Activated T-cell treated with anti-CD3 and anti-CD28 coated beads, Interleukin-2, amount 50 U/mL, for 48 hours (primary cell): ENCODE data around the gene SAP30BP.
"Not testable (repeated sequence)": the region's sequence is repeated elsewhere in the genome, so short reads cannot be mapped to it uniquely, and the experiment has no call there.

Source experiments
- DNase-seq, 2 experiments: peaks; one replicate each; pipeline ENCODE4 v3.0.0-alpha.2; 2020

SAP30BP gene

GRCh38 chr17:75634754-75635609 is 32.2 kb upstream of the SAP30BP start:
- no peak for DNase-seq

GRCh38 chr17:75635610-75636202 is 31.4 kb upstream of the SAP30BP start:
- no peak for DNase-seq

DNA sequence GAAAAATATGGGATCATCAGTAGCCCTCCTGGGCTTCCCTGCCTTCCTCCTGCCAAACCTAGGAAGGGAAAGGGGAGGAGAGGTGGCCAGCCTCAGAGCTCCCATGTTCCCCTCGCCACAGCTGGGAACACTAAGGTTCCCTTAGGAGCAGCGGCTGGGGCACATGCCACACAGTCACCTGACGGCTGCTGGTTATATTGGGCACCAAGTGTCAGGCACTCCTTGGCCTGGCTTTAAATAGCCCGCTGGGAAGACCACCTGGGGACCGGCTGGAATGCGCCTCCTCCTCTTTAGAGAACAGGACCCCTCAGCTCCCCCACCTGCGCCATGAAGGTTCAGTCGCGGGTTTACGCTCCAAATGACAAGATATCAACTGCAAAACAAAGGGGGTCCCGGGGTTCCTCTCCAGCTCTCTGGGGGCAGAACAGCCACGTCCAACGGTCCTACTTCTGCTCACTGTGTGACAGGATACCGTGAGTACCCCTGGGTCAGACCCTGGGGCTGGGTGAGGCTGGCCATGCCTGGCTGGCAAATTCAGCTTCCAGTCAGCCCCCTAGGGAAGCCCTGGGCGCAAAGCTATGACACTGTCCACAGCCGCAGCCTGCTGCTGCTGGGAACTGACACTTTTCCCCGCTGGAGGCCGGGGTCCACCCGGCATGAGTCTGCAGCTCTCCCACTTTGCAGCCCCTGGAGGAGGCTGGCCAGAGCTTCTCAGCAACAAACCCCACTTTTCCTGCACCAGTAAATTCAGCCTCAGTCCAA is 30.6 kb upstream of the SAP30BP start:
- DNase-seq, result no peak

DNA sequence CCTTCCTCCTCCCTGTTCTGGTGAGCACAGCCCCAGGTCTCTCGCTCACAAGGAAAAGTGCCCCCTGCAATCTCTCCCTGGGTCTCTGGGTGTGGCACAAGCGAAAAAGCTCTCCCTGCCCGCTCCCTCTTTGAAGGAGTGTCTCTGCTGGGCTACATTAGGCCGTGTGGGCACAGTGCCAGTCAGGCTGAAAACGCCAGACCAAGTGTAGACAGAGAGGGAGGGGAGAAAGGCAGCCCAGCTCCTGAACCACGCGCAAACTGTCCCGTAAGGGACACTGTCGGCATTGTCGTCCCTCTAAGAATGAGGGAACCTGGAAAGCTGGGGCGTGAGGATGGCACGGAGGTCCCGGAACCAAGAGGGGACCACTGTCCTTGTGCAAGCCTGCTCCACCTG is 30.0 kb upstream of the SAP30BP start:
- no peak for DNase-seq

- no peak for DNase-seq
Observed at GRCh38 chr17:75637551-75637950, 29.6 kb upstream of the SAP30BP start.

DNA sequence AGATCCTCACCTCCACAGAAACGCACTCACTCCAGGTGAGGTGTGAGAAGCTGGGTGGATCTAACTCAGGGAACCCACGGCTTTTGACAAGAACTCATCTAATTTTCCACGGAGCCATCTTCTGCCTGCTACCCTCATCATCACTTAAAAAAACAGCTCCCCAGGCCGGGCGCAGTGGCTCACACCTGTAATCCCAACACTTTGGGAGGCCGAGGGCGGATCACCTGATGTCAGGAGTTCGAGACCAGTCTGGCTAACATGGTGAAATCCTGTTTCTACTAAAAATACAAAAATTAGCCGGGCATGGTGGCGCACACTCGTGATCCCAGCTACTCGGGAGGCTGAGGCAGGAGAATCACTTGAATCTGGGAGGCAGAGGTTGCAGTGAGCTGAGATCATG is 29.1 kb upstream of the SAP30BP start:
- DNase-seq, result not testable (repeated sequence)

DNA sequence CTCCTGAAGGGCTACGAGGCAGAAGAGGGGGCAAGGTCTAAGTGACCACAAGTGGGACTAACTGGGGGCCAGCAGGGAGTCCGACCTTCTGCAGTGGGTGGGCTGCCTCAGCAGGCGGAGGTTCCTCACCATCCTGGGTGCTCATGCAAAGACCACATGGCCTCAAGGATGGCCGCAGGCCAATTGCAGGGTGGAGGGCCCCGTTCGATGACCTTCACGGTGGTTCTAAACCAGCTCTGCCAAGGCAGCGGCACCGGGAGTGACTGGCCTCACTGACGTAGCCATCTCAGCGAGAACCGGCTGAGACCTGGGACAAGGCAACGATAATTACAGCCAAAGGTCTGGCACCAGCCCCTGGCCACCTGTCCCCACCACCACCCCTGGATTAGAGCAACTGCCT is 28.2 kb upstream of the SAP30BP start:
- DNase-seq, result no peak

- no peak for DNase-seq
Observed at GRCh38 chr17:75639327-75639726, 27.8 kb upstream of the SAP30BP start.

DNA sequence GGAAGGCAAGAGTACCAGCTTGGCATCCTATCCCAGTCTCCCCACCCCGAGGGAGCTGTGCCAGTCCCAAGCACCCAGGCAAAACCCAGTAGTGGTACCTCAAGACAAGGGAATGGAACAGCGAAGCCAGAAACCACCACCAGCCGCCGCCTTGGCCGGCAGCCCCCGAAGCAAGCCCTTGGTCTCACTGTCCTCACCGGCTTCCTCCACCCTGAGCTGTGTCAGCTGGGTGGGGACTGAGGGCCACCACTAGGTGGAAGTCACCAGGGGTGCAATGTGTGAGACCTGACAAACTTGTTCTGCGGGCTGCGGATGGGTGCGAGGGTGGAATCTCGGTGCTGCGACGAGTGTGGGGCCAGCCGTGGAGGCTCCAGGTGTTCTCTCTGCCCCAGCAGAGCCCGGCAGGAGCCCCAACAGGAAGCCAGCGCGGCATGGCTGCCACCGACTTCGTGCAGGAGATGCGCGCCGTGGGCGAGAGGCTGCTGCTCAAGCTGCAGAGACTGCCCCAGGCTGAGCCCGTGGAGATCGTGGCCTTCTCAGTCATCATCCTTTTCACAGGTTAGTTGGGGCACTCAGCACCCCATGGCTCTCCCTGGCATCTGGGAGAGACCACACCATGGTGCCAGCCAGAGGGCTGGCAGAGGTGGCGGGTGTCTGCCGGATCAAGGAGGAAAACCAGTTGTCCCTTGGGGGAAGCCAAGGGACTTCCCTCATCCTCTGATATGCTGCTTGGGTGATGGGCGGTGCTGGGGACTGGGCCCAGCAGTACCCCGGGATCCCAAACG is 27.2 kb upstream of the SAP30BP start:
- DNase-seq, result no peak

- DNase-seq, result no peak
Observed at GRCh38 chr17:75640556-75641119, 26.5 kb upstream of the SAP30BP start.

DNA sequence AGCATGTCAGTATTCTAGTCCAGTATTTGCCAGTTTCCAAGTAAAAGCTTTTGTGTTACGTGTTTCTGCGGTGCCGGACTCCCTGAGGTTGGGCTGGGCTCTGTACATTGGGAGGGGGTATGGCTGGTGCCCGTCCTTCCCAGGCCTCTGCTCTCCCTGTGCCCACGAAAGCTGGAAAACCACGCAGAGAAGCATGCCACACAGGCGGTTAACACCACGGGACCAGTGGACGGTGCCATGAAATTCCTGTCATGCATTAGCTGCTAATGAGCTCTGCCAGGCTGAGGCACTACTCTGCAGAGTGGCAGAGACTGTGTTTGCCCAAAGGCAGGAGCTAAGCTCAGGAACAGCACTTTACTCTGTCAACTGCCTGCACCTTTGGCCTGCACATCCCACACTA is 25.8 kb upstream of the SAP30BP start:
- DNase-seq, result no peak

DNA sequence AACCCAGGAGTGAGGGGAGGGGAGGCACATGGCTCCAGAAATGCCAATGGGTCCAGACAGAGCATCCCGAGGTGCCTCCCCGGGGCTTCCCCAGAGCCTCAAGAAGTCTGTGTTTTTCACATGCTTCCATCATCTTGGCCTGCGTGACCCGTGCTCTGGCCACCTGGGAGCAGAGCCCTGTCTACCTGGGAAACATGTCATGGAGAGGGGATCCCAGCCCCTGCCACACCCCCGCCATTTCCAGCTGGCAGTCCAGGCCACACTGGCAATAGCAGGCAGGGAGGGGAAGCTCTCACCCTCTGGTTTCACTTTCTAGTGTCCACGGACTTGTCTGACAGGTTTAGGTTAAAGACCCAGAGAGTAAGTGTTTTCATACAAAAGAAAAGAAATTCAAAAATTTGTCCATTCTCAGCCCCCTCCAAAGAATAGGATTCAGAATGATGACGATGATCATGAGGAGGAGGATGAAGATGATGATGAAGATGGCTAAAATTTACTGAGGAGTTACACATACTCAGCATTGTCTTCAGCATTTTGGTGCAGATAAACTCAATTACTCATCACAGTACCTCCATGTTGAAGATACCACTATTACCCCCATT is 24.9 kb upstream of the SAP30BP start:
- no peak for DNase-seq

- DNase-seq, result no peak
Observed at GRCh38 chr17:75642784-75643642, 24.1 kb upstream of the SAP30BP start.

- no peak for DNase-seq
Observed at GRCh38 chr17:75643643-75644017, 23.5 kb upstream of the SAP30BP start.

GRCh38 chr17:75645501-75645888 is 21.6 kb upstream of the SAP30BP start:
- no peak for DNase-seq

DNA sequence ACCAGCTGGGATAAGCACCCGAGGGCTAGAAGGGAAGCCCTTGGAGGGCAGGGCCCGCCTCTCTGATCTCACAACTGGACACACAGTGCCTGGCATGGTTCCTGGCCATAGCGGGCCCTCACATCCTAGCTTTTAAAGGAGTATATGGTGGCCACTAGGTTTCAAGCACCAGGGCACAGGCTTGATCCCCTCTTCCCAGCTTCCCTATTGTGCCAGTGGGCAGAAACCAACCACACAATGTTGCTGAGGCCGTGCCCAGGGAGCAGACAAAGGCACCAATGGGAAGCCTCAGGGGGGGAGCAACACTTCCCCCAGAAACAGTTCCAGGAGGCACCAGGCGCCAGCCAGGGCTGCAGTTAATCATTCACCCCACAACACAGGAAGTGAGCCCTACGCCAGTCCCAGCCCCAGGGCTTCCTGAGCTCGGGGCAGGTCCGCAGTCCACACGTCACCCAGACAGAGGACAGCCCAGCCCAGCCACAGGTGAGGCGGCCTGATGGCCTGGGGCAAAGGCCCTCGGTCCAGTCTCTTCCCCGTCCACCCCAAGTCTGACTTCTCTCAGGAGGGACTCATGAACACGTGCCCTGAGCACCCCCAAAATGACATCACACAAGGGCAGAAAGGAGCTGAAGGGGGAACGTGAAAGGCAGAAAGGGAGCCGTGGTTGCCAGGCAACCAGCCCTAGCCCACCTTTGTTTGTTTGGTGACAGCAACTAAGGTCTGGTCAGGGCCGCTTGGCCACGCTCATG is 21.1 kb upstream of the SAP30BP start:
- DNase-seq, result no peak

GRCh38 chr17:75646638-75646992 is 20.5 kb upstream of the SAP30BP start:
- DNase-seq, result no peak

GRCh38 chr17:75647061-75647460 is 20.1 kb upstream of the SAP30BP start:
- DNase-seq, result no peak

DNA sequence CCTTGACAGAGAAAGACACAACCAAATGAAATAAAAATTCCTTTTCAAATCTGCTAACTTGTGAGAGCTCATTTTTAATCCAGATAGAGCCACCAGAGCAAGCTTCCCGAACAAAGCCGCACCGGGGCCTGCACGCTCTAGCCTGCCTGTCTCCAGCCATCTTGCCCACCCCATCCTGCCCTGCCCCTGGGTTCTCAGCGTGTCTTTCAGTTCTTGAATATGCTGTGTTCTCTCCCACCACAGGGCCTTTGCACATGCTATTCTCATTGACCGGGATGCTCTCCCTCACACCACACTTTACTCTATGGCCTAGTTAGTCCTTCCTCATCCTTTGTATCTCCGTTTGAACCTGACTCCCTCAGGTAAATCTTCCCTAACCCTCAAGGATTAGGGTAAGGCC is 19.2 kb upstream of the SAP30BP start:
- DNase-seq, result no peak

DNA sequence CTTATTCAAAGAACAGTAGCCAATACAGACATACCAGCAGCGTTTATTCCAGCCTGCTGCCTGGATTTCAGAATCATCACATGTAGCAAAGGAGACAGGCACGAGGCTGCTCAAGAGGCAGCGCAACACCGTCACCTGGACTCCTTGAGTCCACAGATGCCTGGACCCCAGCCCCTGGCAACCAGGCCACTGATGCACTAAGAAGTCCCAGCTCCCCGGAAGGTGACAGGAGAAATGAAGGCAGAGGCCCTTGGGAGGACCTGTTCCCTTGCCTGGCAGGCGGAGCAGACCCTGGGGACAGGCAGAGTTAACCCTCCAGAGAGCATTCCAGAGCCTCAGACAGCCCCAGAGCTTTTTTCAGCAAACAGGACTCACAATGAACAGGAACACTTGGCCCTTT is 17.5 kb upstream of the SAP30BP start:
- no peak for DNase-seq

- no peak for DNase-seq
Observed at GRCh38 chr17:75650874-75651273, 16.3 kb upstream of the SAP30BP start.
